Measurements from ENCODE around the gene PPIA.
A peak's percentile ranks its signal among the peaks of the same experiment; 100 is the strongest.

Gene PPIA

GRCh38 chr7:44769376-44769775 lies 27.1 kb upstream of the PPIA start:
- no peak for DNase-seq
- peaks cover 4% of the 10 kb centered on the region for H3K36me3 ChIP-seq (replicated peaks; ENCODE audit: insufficient read depth, low read length)
- H3K4me2 ChIP-seq (ENCODE audit: low read depth, low read length): peak overlapping the region; percentile 30
- H3K9me3 ChIP-seq (replicated peaks; ENCODE audit: insufficient read depth, low read length): no peaks in the 10 kb centered on the region
- peak overlapping the region; percentile 29; the same call in 1 of the 2 replicates for H3K27ac ChIP-seq (ENCODE audit: low read length)
- no peak overlapping the region for H3K9ac ChIP-seq (ENCODE audit: low read length)
- no peaks in the 10 kb centered on the region for H3K9me2 ChIP-seq (replicated peaks; ENCODE audit: insufficient read depth, low read length)
- peaks cover 26% of the 10 kb centered on the region for H3F3A ChIP-seq (ENCODE audit: insufficient read depth, low read length)
- TF ChIP-seq EZH2phosphoT487 (IDR thresholded peaks at IDR 0.05; ENCODE audit: low read length) (no peak), CTCF (IDR thresholded peaks at IDR 0.05; ENCODE audit: low read length) (no peak), EZH2 (optimal IDR thresholded peaks at IDR 0.05; ENCODE audit: low read depth, low read length) (no peak)
- H3K4me3 ChIP-seq (ENCODE audit: low read length): no peak overlapping the region
- no peaks in the 10 kb centered on the region for H3K79me2 ChIP-seq (ENCODE audit: low read length)
- no peaks in the 10 kb centered on the region for H3K27me3 ChIP-seq (replicated peaks; ENCODE audit: insufficient read depth, low read length)
- no peak overlapping the region for H2AFZ ChIP-seq (ENCODE audit: low read length)
- 0 out of 2 replicates have a peak, but pooled peaks cover 3% of the 10 kb centered on the region for H4K20me1 ChIP-seq (ENCODE audit: insufficient read depth, low read length)
- H3K4me1 ChIP-seq (ENCODE audit: low read length): peaks cover 35% of the 10 kb centered on the region

GRCh38 chr7:44769776-44770294 lies 26.6 kb upstream of the PPIA start:
- no peak overlapping the region for H3K9ac ChIP-seq (ENCODE audit: low read length)
- H3F3A ChIP-seq (ENCODE audit: insufficient read depth, low read length): peaks cover 26% of the 10 kb centered on the region
- TF ChIP-seq CTCF (IDR thresholded peaks at IDR 0.05; ENCODE audit: low read length) (no peak), EZH2 (optimal IDR thresholded peaks at IDR 0.05; ENCODE audit: low read depth, low read length) (no peak), EZH2phosphoT487 (IDR thresholded peaks at IDR 0.05; ENCODE audit: low read length) (no peak)
- H4K20me1 ChIP-seq (ENCODE audit: insufficient read depth, low read length): 0 out of 2 replicates have a peak, but pooled peaks cover 3% of the 10 kb centered on the region
- no peaks in the 10 kb centered on the region for H3K27me3 ChIP-seq (replicated peaks; ENCODE audit: insufficient read depth, low read length)
- H3K36me3 ChIP-seq (replicated peaks; ENCODE audit: insufficient read depth, low read length): peaks cover 4% of the 10 kb centered on the region
- no peak overlapping the region for H3K4me3 ChIP-seq (ENCODE audit: low read length)
- no peaks in the 10 kb centered on the region for H3K79me2 ChIP-seq (ENCODE audit: low read length)
- DNase-seq: peak; percentile 86
- H3K4me2 ChIP-seq (ENCODE audit: low read depth, low read length): peak overlapping the region; percentile 30
- H3K9me2 ChIP-seq (replicated peaks; ENCODE audit: insufficient read depth, low read length): no peaks in the 10 kb centered on the region
- no peaks in the 10 kb centered on the region for H3K9me3 ChIP-seq (replicated peaks; ENCODE audit: insufficient read depth, low read length)
- peaks cover 35% of the 10 kb centered on the region for H3K4me1 ChIP-seq (ENCODE audit: low read length)
- no peak overlapping the region for H2AFZ ChIP-seq (ENCODE audit: low read length)
- peak overlapping the region; percentile 29; the same call in 1 of the 2 replicates for H3K27ac ChIP-seq (ENCODE audit: low read length)

- Histone ChIP-seq H3K4me3 (ENCODE audit: low read length) (no peak overlapping the region), H3K79me2 (ENCODE audit: low read length) (no peaks in the 10 kb centered on the region), H3F3A (ENCODE audit: insufficient read depth, low read length) (peaks cover 26% of the 10 kb centered on the region), H3K27ac (ENCODE audit: low read length) (no peak overlapping the region), H3K9ac (ENCODE audit: low read length) (no peak overlapping the region), H3K9me2 (replicated peaks; ENCODE audit: insufficient read depth, low read length) (no peaks in the 10 kb centered on the region), H3K9me3 (replicated peaks; ENCODE audit: insufficient read depth, low read length) (no peaks in the 10 kb centered on the region), H3K36me3 (replicated peaks; ENCODE audit: insufficient read depth, low read length) (peaks cover 3% of the 10 kb centered on the region; the same call in 1 of the 2 replicates), H3K27me3 (replicated peaks; ENCODE audit: insufficient read depth, low read length) (no peaks in the 10 kb centered on the region), H3K4me2 (ENCODE audit: low read depth, low read length) (no peak overlapping the region), H4K20me1 (ENCODE audit: insufficient read depth, low read length) (0 out of 2 replicates have a peak, but pooled peaks cover 3% of the 10 kb centered on the region), H3K4me1 (ENCODE audit: low read length) (peaks cover 35% of the 10 kb centered on the region), H2AFZ (ENCODE audit: low read length) (no peak overlapping the region)
- DNase-seq: no peak
- TF ChIP-seq EZH2 (optimal IDR thresholded peaks at IDR 0.05; ENCODE audit: low read depth, low read length) (no peak), EZH2phosphoT487 (IDR thresholded peaks at IDR 0.05; ENCODE audit: low read length) (no peak), CTCF (IDR thresholded peaks at IDR 0.05; ENCODE audit: low read length) (no peak)
Measured at GRCh38 chr7:44771358-44771757, 25.1 kb upstream of the PPIA start.
